ENCODE measurements around the gene TMSB4Y.

GRCh38 chrY:13708038-13708437 is 4.3 kb downstream of the TMSB4Y start:
- TF ChIP-seq RERE (CRISPR knock-in tag; IDR thresholded peaks at IDR 0.05; ENCODE audit: low read depth) (no peak), CTCF (CRISPR knock-in tag; IDR thresholded peaks at IDR 0.05) (no peak), BHLHE40 (IDR thresholded peaks at IDR 0.05; ENCODE audit: low read length) (no peak), ZBTB7A (CRISPR knock-in tag; IDR thresholded peaks at IDR 0.05) (no peak), ZFYVE20 (CRISPR knock-in tag; IDR thresholded peaks at IDR 0.05; ENCODE audit: borderline replicate concordance, low read depth) (no peak), ZNF770 (CRISPR knock-in tag; IDR thresholded peaks at IDR 0.05) (no peak), FOXK2 (IDR thresholded peaks at IDR 0.05) (no peak), KLF13 (CRISPR knock-in tag; IDR thresholded peaks at IDR 0.05) (no peak), SMC3 (IDR thresholded peaks at IDR 0.05; ENCODE audit: low read length) (no peak), CCAR2 (optimal IDR thresholded peaks at IDR 0.05; ENCODE audit: low read depth, low read length) (no peak), ZBTB42 (CRISPR knock-in tag; IDR thresholded peaks at IDR 0.05) (no peak), ZNF660 (CRISPR knock-in tag; IDR thresholded peaks at IDR 0.05; ENCODE audit: borderline replicate concordance, low read depth) (no peak), FOXK1 (CRISPR knock-in tag; IDR thresholded peaks at IDR 0.05; ENCODE audit: borderline replicate concordance, low read depth) (no peak)
